HG03060 (cell line): ENCODE results near the gene KLHDC8A.

Experiments used
- ATAC-seq: cut with Tn5 transposase; IDR thresholded peaks from one replicate; pipeline ENCODE4 v1.9.1; 2021; ENCODE audit warnings: low read depth, moderate number of reproducible peaks; ENCODE audit not compliant: unreplicated experiment

KLHDC8A gene

DNA sequence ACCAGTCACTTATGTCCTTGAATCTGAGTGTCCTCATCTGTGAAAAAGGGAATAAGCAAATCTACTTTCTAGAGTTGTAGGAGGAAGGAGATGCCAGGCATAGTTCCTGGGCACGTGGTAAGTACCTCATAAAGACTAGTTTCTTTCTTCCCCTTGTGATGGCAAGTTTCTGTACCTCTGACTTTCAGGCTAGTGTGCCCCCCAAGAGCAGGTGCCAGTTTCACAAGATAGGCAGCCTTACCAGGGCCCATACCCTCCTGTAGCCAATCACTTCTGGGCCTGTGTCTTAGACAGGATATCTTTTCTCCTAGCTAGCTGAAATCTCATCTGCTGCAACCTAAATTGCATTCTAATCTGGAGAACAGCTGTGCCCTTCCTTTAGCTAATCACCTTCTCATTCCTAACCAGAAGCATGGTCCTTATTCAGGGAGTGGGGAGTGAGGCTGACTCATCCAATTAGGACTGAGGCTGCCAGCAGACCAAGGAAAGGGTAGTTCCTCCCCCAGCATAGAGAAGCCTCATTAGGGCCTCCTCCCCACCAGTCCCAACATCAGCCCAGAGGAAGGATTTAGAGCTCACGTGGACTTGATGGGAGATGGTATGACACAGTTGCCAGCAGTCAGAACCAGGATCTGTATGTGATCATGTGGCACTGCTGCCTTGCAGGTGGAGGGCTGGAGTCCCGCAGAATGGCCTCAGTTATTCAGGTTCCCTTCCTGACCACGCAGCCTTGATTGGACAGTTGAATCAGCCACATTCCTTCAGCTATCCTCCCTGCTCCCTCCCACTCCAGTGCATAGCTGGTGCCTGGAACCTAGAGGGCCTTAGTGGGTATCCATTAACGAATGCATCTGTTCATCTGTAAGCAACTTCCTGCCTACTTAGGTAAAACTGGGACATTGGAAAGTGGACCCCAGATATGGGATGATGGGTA, 7.9 kb downstream of the KLHDC8A start:
- no peak for ATAC-seq

DNA sequence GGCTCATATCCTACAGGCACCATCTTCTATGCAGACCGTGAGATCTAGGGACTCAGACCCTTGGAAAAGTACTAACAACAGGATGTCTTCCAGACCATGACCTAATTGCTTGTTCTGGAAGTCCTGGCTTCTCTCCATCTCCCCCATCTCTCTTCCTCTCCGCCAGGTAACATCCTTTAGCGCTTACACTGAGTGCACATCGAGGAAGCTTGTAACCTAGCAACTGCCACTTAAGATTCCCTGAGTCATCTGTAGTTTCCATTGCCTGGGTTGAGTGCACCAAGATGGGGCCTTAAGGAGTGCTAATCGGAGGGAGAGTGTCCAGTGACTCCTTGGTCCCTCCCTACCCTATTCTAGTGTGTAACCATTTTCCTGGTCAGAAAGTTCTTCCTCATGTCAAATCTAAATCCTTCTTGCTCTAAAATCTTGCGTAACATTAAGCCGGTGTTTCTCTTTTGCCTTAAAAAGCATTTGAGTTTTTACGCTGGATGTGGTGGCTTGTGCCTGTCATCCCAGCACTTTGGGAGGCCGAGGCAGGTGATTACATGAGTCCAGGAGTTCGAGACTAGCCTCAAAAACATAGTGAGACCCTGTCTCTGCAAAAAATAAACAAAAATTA, 9.7 kb downstream of the KLHDC8A start:
- no peak for ATAC-seq

DNA sequence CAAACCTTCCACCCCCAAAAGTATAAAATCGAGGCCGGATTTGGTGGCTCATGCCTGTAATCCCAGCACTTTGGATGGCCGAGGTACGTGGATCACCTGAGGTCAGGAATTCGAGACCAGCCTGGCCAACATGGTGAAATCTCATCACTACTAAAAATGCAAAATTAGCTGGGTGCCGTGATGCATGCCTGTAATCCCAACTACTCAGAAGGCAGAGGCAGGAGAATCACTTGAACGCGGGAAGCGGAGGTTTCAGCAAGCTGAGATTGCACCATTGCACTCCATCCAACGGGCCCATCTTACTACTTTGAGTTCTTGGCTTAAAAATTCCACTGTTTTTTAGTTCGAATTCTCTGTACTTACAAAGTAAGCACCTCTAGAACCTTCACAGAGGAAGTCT, 11.0 kb downstream of the KLHDC8A start:
- ATAC-seq: no peak

DNA sequence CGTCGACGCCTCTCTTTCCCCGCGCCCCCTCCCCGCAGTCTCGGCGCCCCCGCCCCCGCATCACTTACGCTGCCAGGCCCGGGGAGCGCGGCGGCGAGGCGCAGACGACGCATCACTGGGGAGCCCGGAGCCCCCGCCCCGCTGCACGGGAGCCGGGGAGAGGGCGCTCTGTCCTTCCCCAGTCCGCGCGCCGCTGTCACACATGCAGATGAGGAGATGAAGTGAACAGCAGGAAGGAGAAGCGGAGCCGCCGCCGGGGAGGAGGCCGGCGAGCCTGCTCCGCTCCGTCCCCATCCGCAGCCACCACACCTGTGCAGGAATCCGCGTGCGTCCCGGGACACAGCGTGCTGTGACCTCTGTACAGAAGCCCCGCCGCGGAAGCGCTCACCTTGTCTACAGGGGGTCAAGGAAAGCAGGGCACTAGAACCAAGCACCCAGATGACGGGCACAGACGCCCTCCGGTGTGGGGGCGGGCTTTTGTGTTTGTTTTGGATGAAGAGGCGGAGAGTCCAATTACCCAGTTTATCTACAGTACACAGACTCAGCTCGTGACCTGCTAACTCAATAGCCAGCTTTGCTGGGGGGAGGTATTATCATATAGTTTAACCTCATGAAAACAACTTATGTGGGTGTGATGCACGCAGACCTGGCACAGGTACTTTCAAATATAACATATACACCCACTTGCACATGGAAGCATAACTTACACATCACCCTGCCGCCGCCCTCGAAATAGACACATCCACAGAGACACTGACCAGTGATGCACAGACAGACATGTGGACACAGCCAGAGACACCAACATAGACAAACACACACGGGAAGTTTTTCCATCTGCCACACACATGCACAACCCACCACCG, 12.4 kb downstream of the KLHDC8A start:
- ATAC-seq: no peak

DNA sequence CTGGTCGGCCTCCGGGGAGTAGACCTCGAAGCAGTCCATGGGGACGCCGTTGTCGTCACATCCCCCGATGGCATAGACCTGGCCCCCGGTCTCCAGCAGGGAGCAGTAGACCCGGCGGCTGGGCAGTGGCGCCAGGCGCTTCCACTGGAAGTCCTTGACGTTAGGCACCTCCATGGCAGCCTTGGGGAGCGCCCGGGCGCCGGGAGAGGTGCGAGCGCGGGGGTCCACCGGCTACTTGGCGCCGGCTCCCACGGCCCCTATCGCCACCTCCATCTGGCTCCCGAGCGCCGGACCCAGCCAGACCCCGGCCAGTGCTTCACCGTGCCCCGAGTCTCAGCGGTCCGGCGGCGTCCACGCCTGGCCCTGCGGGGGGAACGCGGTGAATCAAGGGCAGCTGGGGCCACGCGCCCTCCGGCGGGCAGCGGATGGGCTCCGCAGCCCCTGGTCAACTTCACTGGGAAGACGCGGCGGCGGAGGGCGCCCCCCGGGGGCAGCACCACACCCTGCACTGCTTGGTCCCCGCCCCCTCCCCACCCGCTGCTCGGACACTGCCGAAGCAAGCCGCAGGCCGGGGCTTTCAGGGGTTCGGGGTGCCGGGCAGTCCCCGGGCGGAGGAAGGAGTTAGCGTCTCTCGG, 13.2 kb downstream of the KLHDC8A start:
- ATAC-seq: no peak

DNA sequence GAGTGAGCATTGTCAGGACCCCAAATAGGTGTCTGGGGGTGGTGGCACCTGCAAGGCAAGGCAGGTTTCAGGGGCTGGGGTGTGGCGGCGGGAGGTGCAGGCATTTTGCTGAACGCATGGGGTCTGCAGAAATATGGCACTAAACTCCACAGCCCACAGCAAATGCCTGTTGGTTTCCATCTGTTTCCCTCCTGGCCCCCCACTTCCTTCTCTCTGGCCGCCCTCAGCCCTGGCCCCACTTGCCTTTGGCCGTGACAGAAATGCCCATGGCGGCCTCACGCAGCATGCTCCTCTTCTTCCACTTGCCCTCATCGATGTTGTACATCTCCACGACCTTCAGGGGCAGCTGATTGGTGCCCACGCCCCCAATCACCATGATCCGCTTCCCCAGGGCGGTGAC, 13.7 kb downstream of the KLHDC8A start:
- no peak for ATAC-seq

DNA sequence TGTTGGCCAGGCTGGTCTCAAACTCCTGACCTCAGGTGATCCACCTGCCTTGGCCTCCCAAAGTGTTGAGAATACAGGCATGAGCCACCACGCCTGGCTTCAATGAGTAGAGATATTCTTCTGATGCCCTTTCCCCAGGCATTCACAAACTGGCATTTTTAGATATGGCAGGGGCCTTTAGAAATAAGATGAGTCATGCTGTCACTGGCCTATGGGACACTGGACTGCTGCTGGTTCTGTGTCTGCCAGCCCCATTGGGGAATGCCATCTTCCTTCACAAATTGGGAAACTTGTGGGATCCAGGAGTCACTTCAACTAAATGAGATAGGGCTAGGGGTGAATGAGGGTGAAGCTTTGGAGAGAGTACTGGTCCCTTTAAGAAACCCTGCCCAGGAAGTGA, 16.0 kb downstream of the KLHDC8A start:
- no peak for ATAC-seq

- no peak for ATAC-seq
Measured at GRCh38 chr1:205339717-205340116, 17.0 kb downstream of the KLHDC8A start.

GRCh38 chr1:205339197-205339702, 17.5 kb downstream of the KLHDC8A start:
- ATAC-seq: no peak

- no peak for ATAC-seq
Measured at GRCh38 chr1:205338011-205338410, 18.7 kb downstream of the KLHDC8A start.

- ATAC-seq: no peak
Measured at GRCh38 chr1:205337481-205337880, 19.2 kb downstream of the KLHDC8A start.

DNA sequence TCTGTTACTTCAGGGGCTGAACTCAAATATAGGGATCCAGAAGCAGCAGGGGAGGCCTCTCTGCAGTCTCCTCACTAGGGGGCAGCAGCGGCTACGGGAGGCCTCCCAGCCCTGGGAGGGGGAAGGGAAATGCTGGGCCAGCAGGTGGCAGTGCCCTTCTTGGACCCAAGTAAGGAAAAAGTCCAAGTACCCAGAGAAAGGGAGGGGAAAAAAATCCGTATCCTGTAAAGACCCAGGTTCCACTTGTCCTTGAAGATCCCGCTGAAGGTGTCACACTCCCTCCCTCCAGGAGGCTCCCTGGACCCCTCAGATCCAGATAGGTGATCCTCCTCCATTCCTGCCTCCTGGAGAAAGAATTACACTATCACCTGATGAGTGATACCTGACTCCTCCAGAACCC, 21.0 kb downstream of the KLHDC8A start:
- ATAC-seq: no peak

DNA sequence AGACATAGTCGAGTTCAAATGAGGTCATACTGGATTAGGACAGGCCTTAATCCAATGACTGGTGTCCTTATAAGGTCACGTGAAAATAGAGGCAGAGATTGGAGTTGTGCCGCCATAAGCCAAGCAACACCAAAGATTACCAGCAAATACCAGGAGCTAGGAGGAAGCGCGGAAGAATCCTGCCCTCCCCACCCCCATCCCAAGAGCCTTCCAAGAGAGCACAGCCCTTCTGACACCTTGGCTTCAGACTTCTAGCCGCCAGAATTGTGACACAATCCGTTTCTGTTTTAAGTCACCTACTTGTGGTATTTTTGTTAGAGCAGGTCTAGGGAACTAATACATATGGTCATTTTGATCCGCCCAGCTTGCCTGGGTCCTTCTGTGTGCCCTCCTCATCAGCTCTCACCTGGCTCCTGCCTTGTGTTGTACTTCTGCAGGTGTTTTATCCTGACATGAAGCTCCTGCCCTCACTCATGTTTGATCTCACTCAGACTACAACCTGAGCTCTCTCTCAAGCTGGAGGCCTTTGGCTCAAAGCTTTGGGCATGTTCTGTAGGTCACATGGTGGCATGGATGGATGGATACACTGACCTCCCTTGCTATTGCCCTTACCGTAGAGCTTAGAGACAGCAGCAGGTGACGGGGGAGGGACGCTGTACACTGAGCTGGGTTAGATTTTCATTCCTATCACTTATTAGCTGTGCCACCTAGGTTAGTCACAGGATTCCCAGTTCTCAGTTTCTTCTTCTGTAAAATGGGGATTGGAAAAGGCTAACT, 24.5 kb downstream of the KLHDC8A start:
- ATAC-seq: no peak

- ATAC-seq: no peak
Measured at GRCh38 chr1:205330150-205330549, 26.6 kb downstream of the KLHDC8A start.

- ATAC-seq: no peak
Measured at GRCh38 chr1:205329719-205330118, 27.0 kb downstream of the KLHDC8A start.

DNA sequence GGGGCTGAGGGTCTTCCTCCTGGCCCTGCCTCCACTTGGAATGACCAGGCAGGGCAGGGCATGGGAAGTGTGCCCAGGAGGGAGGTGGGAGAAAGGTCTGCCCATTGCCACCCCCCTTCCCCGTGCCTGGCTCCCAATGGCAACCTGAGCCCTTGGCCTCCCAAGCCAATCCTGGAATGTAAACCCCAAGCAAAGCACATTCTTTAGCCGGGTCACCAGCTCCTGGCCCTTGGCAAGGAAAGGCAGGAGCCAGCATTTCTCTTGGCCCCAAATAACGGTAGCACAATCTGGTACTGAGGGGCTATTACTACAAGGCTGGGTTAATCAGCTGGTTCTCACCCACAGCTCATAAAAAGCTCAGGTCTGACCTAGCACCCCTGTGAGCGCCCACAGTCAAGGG, 28.2 kb downstream of the KLHDC8A start:
- no peak for ATAC-seq

- ATAC-seq: no peak
Measured at GRCh38 chr1:205326812-205327466, 29.8 kb downstream of the KLHDC8A start.

DNA sequence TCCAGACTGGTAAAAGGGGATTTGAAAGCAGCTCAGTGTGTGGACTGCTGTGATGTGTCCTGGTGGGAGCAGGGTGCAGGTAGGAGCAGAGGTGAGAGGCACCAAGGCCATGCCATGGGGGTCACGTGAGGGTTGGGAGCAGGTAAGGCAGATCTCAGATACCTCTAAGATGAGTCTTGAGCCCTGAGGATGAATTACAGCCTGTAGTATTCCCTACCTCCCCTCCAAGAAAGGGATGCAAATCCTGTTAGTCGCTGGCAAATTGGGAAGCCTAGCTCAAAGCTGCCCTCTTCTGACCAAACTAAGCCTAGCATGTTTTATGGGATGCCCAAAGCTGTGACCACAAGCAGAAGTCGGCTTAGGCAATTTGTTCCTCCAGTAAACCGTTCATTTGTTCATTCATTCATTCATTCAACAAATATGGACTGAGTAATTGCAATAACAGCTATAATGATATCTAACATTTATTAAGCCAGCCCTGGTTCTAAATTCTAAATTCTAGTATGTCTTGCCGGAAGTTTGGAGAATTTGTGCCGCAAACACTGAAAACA, 31.3 kb downstream of the KLHDC8A start:
- no peak for ATAC-seq

DNA sequence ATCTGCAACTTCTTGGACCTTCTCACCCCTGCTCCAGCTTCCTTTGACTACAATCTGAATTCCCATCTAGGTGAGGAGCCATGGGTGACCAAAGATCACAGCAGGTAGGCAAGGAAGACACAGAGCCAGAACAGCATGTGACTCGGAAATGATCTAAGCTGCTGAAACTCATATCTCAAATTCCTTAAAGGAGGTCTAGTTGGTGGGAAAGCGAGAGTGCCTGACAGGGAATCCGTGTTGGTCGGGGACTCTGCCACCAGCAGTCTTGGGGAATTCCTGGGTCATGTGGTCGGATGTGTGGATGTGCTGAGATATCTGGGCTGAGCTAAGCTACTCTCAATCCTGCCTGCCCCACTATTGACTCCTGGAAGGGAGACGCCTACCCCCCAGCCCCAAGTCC, 31.9 kb downstream of the KLHDC8A start:
- no peak for ATAC-seq
